Measurements from ENCODE around the gene AOAH. TPM values are rescaled to one million over a fixed set of nuclear protein-coding genes. Genes with fewer than 3 reads are reported as not detected.

AOAH gene
- total and polyA plus RNA-seq, 9 of the 15 experiments (the other 6 are each of a cell fraction or from before 2014, with no cell fraction given): not detected

DNA sequence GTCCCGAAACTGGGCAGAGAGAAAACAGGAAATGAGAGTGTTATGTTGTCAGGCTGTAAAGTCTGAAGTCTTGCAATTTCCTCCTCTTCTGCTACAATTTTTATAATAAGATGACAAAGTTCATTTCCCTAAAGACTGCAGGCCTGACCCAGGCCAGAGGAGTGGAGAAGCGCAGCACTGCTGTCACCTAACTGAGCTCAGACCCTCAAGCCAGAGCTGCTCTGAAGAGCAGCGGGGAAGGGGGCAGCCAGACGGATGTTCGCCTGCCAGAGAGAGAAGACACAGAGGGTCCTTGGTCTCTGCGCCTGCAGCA, 12.6 kb upstream of the AOAH start (continued):
- TF ChIP-seq, protein P1, sequence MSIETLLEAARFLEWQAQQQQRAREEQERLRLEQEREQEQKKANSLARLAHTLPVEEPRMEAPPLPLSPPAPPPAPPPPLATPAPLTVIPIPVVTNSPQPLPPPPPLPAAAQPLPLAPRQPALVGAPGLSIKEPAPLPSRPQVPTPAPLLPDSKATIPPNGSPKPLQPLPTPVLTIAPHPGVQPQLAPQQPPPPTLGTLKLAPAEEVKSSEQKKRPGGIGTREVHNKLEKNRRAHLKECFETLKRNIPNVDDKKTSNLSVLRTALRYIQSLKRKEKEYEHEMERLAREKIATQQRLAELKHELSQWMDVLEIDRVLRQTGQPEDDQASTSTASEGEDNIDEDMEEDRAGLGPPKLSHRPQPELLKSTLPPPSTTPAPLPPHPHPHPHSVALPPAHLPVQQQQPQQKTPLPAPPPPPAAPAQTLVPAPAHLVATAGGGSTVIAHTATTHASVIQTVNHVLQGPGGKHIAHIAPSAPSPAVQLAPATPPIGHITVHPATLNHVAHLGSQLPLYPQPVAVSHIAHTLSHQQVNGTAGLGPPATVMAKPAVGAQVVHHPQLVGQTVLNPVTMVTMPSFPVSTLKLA (conservative IDR thresholded peaks at IDR 0.05): no peak
- TF ChIP-seq CBFB (CRISPR knock-in tag; IDR thresholded peaks at IDR 0.05): no peak

DNA sequence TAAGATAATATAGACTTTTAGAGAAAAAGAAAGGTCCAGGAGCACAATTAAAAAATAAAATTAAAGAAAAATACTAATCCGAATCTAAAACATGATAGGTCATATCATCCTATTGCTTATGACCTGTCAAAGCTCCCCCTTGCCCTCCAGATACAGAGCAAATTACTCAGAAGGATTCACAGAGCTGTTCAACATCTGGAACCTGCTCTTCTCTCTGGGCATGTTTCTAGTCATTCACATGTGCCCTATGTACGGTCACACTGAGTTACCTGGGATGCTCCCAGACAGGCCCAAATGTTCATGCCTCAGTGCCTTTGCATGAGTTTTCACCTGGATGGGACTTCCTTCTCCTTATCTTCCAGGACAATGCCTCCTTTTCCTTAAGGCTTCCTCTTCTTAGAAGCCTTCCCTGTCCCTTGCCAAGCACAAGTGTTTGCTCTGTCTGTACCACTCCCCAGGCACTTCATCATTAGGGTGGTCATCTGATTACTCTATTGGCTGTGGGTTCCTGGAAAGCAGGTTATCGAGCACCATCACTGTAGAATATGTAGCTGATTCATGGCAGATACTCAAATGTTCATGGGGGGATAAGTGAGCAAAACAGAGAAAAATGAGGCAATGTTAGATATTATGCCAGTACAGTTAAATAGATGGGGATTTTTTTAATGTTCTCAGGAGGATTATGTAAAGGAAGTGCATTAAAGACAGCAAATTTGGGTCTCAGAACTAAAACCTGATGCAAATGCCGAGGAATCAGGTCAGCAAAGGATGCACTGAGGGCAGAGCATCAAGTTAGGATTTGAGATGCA, 12.0 kb upstream of the AOAH start:
- 0% methylated on average over 4 of the region's 4 CpGs for WGBS (ENCODE audit: insufficient coverage, low coverage, missing lambda C conversion rate)
- Histone ChIP-seq H3K4me3 (no peak overlapping the region), H4K20me1 (replicated peaks; ENCODE audit: control insufficient read depth, insufficient read depth, low read length) (no peaks in the 10 kb centered on the region), H3K9me1 (ENCODE audit: control insufficient read depth, insufficient read depth, low read length) (no peaks in the 10 kb centered on the region), H3K4me2 (ENCODE audit: insufficient read depth, low read length) (no peak overlapping the region), H3K36me3 (ENCODE audit: control insufficient read depth, insufficient read depth, low read length) (no peaks in the 10 kb centered on the region), H3K79me2 (ENCODE audit: control insufficient read depth, insufficient read depth, low read length) (no peaks in the 10 kb centered on the region), H2AFZ (ENCODE audit: low read depth, low read length) (no peak overlapping the region), H3K9me3 (replicated peaks; ENCODE audit: control insufficient read depth, insufficient read depth, low read depth, low read length) (no peaks in the 10 kb centered on the region), H3K27ac (ENCODE audit: extremely low read depth, low read depth, low read length) (no peak overlapping the region), H3K27me3 (ENCODE audit: control insufficient read depth in 2 of 2, insufficient read depth in 2 of 2, low read length in 2 of 2) (peaks cover 0 to 12% of the 10 kb centered on the region in 2 experiments; a peak in 3 of 5 replicates), H3K4me1 (replicated peaks in 1 of 2; ENCODE audit: control insufficient read depth in 2 of 2, insufficient read depth in 2 of 2, low read length in 2 of 2) (no peaks in the 10 kb centered on the region), H3K9ac (ENCODE audit: insufficient read depth in 1 of 2, low read depth in 2 of 2, low read length in 2 of 2) (no peak overlapping the region)
- ChIA-PET CTCF (ENCODE audit: low intra/inter-chr PET ratio) (no interaction called here), POLR2A (no interaction called here)
- FAIRE-seq: no peak
- BruUV-seq (replicated peaks): no TSS peak
- ATAC-seq: no peak
- in situ Hi-C loops (cut with MboI) (no loop called here), intact Hi-C loops (cut with micrococcal nuclease) (no loop called here)
- no peak for DNase-seq (ENCODE audit: extremely low read depth in 1 of 4, low spot score in 3 of 4)
- TF ChIP-seq PPARD (CRISPR knock-in tag; IDR thresholded peaks at IDR 0.05): no peak
- no peak for TF ChIP-seq ZNF76 (CRISPR knock-in tag; IDR thresholded peaks at IDR 0.05; ENCODE audit: borderline replicate concordance)
- TF ChIP-seq, protein P2, sequence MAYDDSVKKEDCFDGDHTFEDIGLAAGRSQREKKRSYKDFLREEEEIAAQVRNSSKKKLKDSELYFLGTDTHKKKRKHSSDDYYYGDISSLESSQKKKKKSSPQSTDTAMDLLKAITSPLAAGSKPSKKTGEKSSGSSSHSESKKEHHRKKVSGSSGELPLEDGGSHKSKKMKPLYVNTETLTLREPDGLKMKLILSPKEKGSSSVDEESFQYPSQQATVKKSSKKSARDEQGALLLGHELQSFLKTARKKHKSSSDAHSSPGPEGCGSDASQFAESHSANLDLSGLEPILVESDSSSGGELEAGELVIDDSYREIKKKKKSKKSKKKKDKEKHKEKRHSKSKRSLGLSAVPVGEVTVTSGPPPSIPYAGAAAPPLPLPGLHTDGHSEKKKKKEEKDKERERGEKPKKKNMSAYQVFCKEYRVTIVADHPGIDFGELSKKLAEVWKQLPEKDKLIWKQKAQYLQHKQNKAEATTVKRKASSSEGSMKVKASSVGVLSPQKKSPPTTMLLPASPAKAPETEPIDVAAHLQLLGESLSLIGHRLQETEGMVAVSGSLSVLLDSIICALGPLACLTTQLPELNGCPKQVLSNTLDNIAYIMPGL (CRISPR knock-in tag; IDR thresholded peaks at IDR 0.05): no peak
- TF ChIP-seq PHB2 (IDR thresholded peaks at IDR 0.05; ENCODE audit: low read depth): no peak
- no peak for TF ChIP-seq EWSR1 (IDR thresholded peaks at IDR 0.05; ENCODE audit: borderline replicate concordance, low read depth, partially characterized antibody)
- no peak for TF ChIP-seq BRD4 (IDR thresholded peaks at IDR 0.05)
- TF ChIP-seq, protein P3, sequence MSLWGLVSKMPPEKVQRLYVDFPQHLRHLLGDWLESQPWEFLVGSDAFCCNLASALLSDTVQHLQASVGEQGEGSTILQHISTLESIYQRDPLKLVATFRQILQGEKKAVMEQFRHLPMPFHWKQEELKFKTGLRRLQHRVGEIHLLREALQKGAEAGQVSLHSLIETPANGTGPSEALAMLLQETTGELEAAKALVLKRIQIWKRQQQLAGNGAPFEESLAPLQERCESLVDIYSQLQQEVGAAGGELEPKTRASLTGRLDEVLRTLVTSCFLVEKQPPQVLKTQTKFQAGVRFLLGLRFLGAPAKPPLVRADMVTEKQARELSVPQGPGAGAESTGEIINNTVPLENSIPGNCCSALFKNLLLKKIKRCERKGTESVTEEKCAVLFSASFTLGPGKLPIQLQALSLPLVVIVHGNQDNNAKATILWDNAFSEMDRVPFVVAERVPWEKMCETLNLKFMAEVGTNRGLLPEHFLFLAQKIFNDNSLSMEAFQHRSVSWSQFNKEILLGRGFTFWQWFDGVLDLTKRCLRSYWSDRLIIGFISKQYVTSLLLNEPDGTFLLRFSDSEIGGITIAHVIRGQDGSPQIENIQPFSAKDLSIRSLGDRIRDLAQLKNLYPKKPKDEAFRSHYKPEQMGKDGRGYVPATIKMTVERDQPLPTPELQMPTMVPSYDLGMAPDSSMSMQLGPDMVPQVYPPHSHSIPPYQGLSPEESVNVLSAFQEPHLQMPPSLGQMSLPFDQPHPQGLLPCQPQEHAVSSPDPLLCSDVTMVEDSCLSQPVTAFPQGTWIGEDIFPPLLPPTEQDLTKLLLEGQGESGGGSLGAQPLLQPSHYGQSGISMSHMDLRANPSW (CRISPR knock-in tag; IDR thresholded peaks at IDR 0.05): no peak
- no peak for TF ChIP-seq SMC3 (conservative IDR thresholded peaks at IDR 0.05; ENCODE audit: insufficient read depth, low read depth, low read length)
- TF ChIP-seq NCOA4 (IDR thresholded peaks at IDR 0.05; ENCODE audit: partially characterized antibody): no peak
- no peak for TF ChIP-seq POU5F1 (IDR thresholded peaks at IDR 0.05; ENCODE audit: borderline replicate concordance, low read depth, low read length, partially characterized antibody)
- TF ChIP-seq ZNF57 (CRISPR knock-in tag; IDR thresholded peaks at IDR 0.05): no peak
